ENCODE measurements around the gene NEK5.

- TF ChIP-seq CTCF (optimal IDR thresholded peaks at IDR 0.05 in 1 of 3, IDR thresholded peaks at IDR 0.05 in 1 of 3, conservative IDR thresholded peaks at IDR 0.05 in 1 of 3; ENCODE audit: extremely low read depth in 1 of 3, insufficient read depth in 2 of 3, low read length in 3 of 3) (no peak), EZH2 (IDR thresholded peaks at IDR 0.05; ENCODE audit: low read length) (no peak)
These were observed 129.0 kb downstream of the NEK5 start for GRCh38 chr13:51999921-52000320.
